GM08714 (cell line): Measurements from ENCODE around the gene KRTAP4-16.
"Not testable (repeated sequence)": the region's sequence is repeated elsewhere in the genome, so short reads cannot be mapped to it uniquely, and the experiment has no call there.

Source experiments
- H3K4me3 ChIP-seq: fragments of 200-500 bp; sonication (Bioruptor generic); 2 replicates; pipeline ENCODE4 v1.5.1; 2014; ENCODE audit warnings: mild to moderate bottlenecking, low read length, inconsistent platforms
- ZNF274 ChIP-seq: IDR thresholded peaks from 2 replicates; pipeline ENCODE4 v1.6.1; 2012; ENCODE audit warnings: mild to moderate bottlenecking, low read depth, low read length

KRTAP4-16 gene

DNA sequence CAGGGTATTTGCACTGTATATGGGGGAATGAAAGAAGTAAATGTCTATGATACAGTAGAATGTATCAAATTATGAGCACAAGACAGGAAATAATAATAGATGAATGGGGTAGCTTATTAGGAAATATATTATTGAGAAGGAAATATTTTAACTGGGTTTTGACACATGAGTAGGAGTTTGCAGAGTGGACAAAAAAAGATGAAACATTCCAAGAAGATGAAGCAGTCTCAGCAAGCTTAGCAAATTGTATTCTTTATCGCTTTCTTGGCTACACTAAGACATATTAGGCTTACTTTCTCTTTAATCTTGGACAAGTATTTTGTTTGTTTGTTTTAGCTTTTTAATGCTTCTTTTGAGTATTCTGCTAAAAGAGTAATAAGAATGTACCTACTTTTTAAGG, 1.9 kb upstream of the KRTAP4-16 start:
- H3K4me3 ChIP-seq = no peak overlapping the region

DNA sequence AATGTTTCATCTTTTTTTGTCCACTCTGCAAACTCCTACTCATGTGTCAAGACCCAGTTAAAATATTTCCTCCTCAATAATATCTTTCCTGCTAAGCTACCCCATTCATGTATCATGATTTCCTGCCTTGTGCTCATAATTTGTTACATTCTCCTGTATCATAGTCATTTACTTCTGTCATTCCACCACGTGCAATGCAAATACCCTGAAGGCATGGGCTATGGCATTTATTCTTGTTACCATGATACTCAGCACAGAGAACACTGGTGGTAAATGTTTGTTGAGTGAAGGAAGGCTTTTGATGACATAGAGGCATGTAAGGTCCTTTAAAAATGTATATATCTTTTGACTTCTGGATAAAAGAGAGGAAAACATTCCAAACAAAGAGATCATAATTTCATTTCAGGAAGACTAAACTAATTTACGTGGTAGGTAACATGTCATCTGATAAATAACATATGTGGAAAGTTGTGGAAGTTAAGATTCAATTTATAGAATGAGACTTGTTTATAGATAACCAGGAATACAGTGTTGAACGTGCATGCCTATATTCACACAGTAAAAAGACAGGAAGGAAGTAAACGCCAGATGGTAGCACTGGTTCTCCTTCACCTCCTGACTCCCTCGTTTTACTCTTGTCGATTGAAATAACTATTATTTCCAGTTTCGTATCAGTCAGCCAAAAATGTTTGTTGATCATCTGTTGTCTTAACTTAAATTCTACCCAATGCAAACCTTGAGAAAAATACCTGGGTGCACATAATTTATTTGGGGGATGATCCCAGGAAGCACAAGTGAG, 2.1 kb downstream of the KRTAP4-16 start:
- H3K4me3 ChIP-seq = not testable (repeated sequence)

More for the DNA sequence above, 1.9 kb upstream of the KRTAP4-16 start:
- no peak for TF ChIP-seq ZNF274

DNA sequence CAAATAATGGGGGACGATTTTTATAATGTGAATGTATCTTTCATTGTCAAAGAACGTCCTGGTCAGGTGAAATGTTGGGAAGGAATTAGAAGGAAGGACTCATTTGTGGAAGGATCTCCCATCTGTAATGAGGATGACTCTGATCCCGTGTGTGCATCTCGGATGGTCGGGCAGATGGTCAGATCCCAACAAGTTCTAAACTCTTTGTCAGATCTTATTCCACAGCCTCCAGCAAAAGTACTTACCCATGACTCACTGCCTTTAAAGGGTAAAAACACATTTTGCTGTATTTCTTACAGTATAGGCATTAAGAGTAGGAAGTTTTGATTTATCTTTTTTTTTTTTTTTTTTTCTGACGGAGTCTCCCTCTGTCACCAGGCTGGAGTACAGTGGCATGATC, 3.5 kb downstream of the KRTAP4-16 start:
- H3K4me3 ChIP-seq = no peak overlapping the region
- no peak for TF ChIP-seq ZNF274

DNA sequence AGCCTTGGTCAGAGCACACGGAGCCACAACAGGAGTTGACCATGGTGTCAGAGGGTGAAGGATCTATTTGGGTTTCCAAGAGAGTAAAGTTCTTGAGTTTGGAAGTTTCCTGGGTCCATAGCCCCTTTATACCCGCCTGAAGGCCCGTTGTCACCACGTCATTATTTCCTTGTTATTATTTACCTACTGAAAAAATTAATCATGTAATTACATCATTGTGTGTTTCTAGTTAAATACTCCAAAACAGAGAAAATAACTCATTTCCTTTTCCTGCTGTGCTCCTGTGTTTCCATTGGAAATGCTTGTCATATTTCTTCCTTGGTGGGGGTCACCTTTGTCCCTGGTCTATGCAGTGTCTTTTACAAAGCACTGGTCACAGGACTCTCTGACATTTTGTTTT, 4.0 kb downstream of the KRTAP4-16 start, which contains the start of gene KRTAP4-8:
KRTAP4-8 (minus strand) TSS at position 101 of the 400 bp plus-strand sequence; CDS start at position 43, 58 bp downstream.
- no peak for TF ChIP-seq ZNF274
- no peak within 1 kb of the TSS for H3K4me3 ChIP-seq

DNA sequence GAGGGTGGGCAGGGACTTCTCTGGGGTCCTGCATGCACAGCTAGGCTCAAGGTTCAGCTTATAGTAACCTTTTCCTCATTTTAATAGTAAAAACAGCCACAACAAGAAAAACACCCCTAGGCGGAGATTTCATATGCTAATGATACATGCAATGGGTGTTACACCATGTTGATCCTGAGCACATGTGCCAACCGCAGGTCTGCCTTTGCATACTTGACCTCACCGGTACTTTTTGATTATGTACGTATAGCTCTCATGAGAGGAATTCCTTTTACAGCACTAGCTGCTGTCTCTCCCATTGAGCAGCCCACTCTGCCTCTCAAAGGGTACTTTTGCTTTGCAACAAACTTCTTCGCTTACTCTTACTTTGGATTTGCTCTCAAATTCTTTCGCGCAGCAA, 6.0 kb downstream of the KRTAP4-16 start:
- no peak for TF ChIP-seq ZNF274
- H3K4me3 ChIP-seq = no peak overlapping the region

DNA sequence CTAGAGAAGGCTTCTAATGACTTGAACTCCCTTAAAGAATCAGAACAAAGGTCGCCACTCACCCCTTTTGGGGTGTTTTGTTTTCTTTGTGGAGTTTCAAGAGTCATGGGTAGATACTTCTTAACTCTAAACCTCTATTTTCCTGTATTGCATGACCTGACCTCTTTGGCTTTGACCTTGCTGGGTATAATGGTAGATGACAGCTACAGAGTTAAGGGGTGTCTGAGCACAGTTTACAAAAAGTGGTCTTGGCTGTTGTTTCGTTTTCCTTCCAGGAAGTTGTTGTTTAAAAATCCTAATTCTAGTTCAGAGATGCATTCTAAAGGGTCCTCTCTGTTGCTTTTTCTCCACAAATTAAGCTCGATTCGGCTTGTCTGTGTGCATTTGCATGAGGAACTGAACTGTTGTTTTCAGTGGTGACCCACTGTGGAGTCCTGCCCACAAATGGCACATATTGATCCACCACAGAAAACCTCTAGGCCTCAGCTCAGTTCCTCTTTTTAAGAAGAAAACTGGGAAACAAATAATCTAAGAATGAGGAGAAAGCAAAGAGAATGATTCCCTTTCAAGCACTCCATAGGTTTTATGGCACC, 13.2 kb downstream of the KRTAP4-16 start:
- H3K4me3 ChIP-seq = not testable (repeated sequence)

- H3K4me3 ChIP-seq = not testable (repeated sequence)
Measured at GRCh38 chr17:41084100-41084856, 17.7 kb downstream of the KRTAP4-16 start, which contains the start of gene KRTAP4-7. TSS of gene KRTAP4-7 (plus strand) at chr17:41084150. CDS start at chr17:41084207, 57 bp downstream.

DNA sequence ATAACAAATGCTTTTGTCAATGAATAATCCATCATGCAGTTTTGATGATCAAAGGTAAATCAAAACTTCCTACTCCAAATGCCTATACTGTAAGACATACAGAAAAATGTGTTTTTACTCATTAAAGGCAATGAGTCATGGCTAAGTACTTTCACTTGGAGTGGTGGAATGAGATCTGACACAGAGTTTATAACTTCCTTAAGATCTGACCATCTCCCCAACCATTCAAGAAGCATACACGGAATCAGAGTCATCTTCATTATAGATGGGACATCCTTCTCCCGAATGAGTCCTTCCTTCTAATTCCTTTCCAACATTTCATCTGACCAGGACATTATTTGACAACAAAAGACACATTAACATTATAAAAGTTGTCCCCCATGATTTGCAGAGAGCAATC, 18.6 kb downstream of the KRTAP4-16 start:
- H3K4me3 ChIP-seq = not testable (repeated sequence)

- H3K4me3 ChIP-seq = no peak overlapping the region
- no peak for TF ChIP-seq ZNF274
Measured at GRCh38 chr17:41082626-41083025, 19.4 kb downstream of the KRTAP4-16 start.

DNA sequence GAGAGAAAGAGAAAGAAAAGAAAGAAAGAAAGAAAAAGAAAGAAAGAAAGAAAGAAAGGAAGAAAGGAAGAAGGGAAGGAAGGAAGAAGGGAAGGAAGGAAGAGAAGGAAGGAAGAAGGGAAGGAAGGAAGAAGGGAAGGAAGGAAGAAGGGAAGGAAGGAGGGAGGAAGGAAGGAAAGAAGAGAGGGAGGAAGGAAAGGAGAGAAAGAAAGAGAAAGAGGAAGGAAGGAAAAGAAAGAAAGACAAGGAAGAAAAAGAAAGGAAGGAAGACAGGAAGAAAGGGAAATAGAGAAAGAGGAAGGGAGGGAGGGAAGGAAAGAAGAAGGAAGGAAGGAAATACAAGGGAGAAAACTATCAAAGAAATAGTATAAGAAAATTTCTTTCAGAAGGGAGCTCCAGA, 25.2 kb downstream of the KRTAP4-16 start:
- H3K4me3 ChIP-seq = no peak overlapping the region
- TF ChIP-seq ZNF274 = no peak

GRCh38 chr17:41073676-41074075, 28.3 kb downstream of the KRTAP4-16 start:
- no peak overlapping the region for H3K4me3 ChIP-seq
- no peak for TF ChIP-seq ZNF274

GRCh38 chr17:41071606-41072360, 30.2 kb downstream of the KRTAP4-16 start:
- no peak for TF ChIP-seq ZNF274
- H3K4me3 ChIP-seq = no peak overlapping the region

- no peak overlapping the region for H3K4me3 ChIP-seq
- TF ChIP-seq ZNF274 = no peak
Measured at GRCh38 chr17:41069031-41069430, 33.0 kb downstream of the KRTAP4-16 start.

GRCh38 chr17:41067281-41067680, 34.7 kb downstream of the KRTAP4-16 start:
- no peak for TF ChIP-seq ZNF274
- no peak overlapping the region for H3K4me3 ChIP-seq
